ENCODE results near the gene METTL24.
"Not testable (repeated sequence)": the region's sequence is repeated elsewhere in the genome, so short reads cannot be mapped to it uniquely, and the experiment has no call there.

The METTL24 gene

DNA sequence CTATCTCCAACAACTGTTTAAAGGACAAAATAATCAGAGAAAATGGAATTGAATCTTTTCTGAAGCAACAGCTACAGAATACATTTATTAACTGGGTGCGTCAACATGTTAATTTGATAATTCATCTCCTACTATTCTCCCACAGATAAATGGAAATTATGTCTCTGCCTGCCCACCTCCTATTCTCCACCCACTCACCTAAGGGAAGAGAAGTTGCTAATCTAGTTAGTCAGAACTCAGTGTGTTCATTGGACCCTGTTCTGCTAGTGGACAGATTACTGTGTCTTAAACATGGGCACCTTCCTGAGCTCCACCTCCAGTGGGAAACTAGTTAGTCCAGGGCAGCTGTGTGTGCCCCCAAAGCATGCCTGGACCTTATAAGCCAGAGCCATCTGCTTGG is 41.0 kb downstream of the METTL24 start:
- DNase-seq (ENCODE audit: low read depth in 3 of 3, low spot score in 1 of 3) = no peak

DNA sequence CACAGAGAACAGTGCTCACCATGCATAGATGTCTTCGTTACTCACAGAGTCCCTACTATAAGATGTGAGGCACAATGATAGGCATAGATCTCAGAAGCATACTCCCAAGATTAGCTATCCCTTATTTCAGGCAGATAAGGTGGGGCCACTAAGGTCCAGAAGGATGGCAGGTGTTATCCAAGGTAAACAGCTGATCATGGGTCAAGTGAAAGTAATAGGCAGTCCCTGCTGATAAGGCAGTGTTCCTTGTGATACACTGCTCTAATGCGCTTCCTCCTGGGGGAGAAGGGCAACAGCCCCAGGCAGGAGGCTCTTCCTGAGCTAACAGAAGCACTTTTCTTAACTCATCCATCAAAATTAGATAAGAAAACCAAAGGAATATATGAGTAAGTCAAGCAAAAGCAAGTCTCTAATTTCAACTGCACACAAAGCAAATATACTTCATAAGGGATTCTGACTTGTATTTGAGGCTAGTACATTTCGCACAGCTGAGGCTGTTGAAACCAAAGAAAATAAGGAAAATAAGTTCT is 42.2 kb downstream of the METTL24 start:
- DNase-seq (ENCODE audit: low read depth in 3 of 3, low spot score in 1 of 3) = no peak

DNA sequence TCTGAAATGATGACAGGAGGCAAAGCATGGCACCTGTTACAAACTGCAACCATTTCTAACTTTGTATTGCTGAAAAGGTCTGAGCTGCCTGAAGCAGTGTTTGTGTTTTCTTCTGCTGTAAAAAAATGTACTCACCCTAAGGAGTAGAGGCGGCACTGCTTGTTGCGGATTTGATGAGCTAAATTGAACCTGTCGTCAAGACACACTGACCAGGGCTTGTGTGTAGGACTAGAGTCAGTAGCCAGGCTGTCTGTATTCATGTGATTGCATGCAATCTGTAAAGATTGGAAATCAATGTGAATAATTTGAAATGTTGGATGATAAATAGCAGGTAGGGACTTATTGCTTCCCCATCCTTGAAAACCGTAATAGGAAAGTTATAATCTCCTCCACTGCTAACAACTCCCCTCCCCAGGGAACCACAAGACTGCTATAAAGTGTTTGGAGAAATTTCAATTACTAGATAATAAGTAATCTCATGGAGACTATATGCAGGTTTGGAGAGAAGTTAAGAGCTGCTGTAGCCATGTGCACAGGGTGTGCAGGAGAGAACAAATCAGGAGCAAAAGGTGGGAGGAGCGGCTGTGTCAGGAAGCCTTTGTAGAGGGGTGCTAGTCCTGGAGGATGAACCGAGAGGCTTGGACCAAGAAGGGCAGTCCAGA is 42.8 kb downstream of the METTL24 start:
- no peak for DNase-seq (ENCODE audit: low read depth in 3 of 3, low spot score in 1 of 3)

DNA sequence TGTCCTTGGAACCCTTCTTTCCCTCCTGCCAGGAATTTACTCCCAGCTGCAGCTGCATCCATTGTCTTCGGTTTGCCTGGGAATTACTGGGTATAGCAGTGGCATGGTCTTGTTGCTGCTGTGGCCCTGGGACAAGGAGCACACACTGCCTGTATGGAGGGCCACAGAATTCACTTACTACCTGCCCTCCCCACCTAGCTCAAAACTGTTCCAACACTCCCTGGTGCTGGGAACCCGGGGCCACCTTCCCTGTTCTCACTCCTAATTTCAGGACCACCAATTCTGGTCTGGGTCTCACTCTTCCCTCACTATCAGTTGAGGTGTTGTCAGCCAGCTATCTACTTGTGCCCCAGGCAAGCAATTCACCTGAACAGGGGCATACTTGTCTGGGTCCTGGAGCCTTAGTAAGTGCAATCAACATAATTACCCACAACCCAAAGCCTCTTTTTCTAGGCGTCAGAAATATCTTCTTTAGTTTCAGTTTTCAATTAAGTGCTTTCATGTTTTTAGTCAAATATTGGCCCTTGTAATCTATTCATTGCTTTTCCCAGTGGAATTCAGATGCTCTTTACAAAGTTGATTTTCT is 47.2 kb downstream of the METTL24 start:
- DNase-seq (ENCODE audit: low read depth in 3 of 3, low spot score in 1 of 3) = no peak

DNA sequence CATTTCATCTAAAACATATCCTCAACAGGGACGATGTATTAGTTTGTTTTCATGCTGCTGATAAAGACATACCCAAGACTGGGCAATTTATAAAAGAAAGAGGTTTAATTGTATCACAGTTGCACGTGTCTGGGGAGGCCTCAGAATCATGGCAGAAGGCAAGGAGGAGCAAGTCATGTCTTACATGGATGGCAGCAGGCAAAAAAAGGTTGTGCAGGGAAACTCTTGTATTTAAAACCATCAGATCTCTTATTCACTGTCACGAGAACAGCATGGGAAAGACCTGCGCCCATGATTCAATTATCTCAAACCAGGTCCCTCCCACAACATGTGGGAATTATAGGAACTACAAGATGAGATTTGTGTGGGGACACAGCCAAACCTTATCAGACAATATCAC is 48.7 kb downstream of the METTL24 start:
- DNase-seq (ENCODE audit: low read depth in 3 of 3, low spot score in 1 of 3) = not testable (repeated sequence)

DNA sequence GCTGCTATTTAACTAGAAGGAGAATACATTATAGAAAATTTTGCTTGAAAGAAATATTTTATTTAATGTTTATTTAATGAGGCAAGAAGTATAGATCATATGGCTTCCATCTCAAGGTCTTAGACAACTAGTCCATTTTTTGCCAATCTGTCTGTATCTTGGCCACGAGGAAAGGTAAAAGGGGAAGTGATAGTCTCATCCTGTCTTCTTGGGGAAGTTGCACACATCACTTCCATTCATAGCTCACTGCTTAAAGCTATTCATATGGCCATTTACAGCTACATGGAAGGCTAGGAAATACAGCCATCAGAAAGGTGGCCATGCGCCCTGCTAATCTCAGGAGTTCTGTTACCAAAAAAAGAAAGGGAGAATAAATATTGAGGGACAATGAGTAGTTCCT is 50.8 kb downstream of the METTL24 start:
- DNase-seq (ENCODE audit: low read depth in 3 of 3, low spot score in 1 of 3) = no peak

DNA sequence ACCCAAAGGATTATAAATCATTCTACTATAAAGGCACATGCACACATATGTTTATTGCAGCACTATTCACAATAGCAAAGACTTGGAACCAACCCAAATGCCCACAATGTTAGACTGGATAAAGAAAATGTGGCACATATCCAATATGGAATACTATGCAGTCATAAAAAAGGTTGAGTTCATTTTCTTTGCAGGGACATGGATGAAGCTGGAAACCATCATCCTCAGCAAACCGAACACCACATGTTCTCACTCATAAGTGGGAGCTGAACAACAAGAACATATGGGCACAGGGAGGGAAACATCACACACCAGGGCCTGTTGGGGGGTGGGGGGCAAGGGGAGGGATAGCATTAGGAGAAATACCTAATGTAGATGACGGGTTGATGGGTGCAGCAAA is 52.3 kb downstream of the METTL24 start:
- DNase-seq (ENCODE audit: low read depth in 3 of 3, low spot score in 1 of 3) = not testable (repeated sequence)

DNA sequence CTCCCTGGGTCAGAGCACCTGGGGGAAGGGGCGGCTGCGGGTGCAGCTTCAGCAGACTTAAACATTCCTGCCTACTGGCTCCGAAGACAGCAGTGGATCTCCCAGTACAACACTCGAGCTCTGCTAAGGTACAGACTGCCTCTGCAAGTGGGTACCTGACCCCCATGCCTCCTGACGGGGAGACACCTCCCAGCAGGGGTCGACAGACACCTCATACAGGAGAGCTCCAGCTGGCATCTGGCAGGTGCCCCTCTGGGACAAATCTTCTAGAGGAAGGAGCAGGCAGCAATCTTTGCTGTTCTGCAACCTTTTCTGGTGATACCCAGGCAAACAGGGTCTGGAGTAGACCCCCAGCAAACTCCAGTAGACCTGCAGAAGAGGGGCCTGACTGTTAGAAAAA is 54.5 kb downstream of the METTL24 start:
- not testable (repeated sequence) for DNase-seq (ENCODE audit: low read depth in 3 of 3, low spot score in 1 of 3)

DNA sequence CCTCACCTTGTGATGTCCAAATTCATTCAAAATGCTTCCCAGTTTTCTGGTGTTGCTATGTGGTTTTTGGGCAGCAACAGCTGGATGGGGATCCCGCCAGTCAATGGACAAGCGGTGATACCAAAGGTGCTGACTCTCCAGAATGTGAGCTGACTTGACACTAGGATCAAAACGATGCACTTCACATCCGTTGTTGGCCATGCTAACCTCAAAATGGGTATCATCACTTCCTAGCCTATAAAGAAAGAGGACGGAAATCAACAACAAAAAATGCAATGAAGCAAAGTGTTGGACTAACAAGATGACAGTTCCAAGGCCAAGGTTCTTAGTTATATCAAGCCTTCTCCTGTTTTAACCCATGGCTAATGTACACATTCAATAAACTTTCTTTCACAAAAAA is 59.2 kb downstream of the METTL24 start:
- no peak for DNase-seq (ENCODE audit: low read depth in 3 of 3, low spot score in 1 of 3)

DNA sequence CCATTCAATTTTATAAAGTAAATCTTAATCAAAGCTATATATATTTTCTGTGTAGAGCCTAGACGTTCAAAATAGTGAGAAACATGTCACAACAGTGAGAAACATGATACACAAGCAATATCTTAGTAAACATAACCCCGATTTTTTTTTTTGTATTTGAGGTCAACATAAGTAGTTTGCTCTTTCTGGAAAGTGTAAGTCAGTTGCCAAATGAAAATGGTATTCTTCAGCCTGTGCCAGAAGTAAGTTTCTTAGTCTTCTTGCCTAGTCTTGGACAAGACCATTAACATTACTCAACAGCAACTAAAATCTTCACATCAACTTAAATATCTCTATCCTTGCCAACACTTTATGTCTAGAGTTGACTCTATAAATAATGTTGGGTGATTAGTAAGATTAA is 59.7 kb downstream of the METTL24 start:
- no peak for DNase-seq (ENCODE audit: low read depth in 3 of 3, low spot score in 1 of 3)

DNA sequence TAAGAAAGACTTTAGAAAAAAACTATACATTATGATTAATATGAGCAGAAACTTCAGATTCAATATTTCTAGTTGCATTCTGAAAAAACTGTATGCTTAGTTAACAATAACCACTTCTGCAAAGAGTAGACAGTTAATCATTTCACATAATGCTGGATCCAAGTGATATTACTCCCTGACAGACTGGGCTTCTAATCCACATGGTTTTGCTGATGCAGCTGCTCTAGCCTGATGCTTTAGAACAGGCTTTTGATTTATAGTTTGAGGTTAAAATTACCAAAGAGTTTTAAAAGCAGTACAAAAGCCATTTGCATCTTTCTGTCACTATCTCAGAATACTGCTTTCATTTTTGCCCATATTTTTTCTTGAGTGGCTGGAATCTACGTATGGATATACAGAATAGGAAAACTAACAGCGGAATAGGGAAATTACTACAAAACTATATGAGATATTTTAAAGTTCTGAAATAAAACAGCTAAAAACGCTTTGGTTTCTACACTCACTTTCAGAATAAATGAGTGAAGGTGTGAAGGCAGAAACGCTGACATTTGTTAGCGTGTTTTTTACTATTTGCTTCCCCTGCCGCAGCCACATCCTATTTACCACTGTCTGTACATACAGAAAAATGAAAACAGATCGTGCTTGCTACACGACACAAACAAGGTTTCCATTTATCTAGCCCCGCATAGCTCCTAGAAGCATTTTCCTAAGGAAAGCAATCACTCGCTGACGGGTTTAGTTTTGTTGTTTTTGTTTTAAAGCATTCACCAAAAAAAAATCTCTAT is 61.7 kb downstream of the METTL24 start:
- no peak for DNase-seq (ENCODE audit: low read depth in 3 of 3, low spot score in 1 of 3)

DNA sequence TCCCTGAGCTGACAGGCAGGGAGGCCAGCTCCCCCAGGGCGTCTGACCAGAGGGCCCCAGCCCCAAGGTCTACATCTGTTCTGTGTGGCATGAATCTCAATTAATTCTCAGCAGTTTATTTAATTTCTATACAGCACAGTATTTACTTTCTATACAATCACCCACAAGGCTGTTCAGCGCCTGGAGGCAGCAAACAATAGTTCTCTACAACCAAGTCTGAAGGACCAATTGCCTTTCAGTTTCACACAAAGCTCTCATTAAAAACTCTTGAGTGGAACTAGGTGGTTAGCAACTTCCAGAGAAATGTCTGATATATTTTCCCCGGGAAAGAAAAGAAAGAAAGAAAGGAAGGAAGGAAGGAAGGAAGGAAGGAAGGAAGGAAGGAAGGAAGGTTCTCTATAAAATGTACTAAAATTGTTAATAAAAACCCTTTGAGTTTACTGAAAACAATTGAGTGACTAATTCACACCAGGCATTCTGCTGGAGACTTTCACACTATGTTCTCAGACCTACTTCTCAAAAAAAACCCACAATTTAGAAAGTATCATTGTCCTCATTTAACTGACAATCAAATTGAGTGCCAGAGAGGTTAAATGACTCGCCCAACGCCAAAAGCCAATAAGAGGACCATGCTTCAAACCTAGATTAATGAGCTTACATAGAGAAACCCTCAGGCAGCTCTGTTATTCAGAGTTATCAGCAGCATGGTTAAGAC is 62.5 kb downstream of the METTL24 start:
- DNase-seq (ENCODE audit: low read depth in 3 of 3, low spot score in 1 of 3) = no peak

DNA sequence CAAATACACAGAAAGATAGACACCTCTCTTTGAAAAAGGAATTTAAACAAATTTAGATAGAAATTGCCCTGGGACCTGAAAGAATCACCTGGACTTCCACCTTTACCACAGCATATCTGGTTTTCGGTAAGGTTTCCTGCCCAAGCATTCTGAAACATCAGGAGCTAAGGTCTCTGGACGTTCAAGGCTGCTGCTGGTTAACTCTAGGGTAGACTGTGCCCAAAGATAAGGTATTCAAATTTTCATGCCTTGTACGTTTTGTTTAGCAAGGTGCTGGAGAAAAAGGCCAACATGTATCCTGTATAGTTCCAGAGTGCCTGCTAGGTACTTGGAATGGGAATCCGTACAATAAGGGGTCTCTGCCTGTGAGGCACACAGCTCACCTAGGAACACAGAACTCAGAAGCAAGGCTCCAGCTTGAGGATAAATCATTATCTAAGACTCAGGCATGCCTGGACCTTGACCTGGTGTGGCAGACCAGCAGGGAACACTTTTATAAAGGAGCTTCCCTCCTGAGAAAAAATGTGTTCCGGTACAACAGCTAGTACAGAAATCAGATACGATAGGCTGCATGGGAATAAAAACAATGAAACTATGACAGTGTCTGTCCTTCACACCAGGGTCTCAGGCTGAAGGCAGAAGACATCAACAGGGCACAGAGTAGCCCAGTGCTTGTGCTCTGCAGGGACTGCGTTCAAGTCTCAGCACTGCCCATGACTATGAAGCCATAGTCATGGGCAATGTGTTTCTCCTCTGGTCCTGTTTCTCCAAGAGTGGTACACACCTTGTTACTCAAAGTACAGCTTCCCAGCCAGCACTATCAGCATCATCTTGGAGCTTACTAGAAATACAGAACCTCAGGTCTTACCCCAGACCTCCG is 70.4 kb downstream of the METTL24 start:
- no peak for DNase-seq (ENCODE audit: low read depth in 3 of 3, low spot score in 1 of 3)

DNA sequence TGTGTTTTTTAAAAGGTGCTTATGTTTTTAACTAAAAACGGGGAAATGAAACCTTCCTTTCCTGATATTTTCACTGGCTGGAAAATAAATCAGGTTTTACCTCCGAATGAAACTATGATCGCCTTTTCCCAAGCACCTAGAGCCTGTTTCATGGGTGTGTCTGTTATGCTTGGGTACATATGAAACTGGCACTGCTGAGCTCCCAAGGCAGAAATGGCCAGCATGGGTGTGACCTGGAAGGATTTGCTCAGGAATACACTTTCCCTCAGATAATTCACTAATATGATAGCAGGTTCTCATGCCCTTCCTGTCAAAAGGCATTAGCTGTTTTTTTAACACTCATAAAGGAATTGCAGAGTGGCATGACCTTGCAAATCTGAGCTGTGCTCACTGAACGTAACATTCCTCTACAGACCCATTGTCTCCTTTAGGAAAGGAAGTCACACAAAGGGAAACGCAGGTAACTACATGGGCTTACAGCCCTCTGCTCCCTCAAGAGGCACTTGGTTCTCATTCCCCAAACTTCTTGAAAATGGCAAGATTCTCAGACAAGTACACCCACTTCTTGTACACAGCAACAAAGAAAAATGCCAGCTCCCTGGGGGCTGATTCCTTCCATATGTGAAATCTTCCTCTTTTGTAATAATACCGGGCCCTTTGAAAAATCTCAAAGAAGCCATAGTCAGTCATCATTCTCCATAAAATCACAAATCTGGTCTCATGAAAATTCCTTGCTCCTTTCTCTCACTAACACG is 72.7 kb downstream of the METTL24 start:
- DNase-seq (ENCODE audit: low read depth in 3 of 3, low spot score in 1 of 3) = no peak

DNA sequence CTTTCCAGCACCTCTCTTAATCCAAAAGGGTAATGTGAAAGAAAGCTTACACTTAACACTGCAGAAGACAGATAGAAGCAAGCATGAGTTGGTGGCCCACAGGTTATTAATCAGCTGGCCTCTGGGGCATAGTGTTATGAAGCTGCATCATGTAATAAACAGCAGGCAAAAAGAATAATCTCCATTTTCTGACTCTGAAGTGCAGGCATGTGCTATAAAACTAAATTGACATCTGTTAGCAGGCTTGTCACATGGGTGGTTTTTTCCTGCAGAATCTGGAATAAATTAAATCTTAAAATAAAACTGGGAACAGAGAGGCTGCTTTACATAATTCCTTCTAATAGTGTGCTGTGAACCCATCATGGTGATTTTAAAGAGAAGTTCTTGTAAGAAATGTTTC is 73.3 kb downstream of the METTL24 start:
- DNase-seq (ENCODE audit: low read depth in 3 of 3, low spot score in 1 of 3) = no peak

DNA sequence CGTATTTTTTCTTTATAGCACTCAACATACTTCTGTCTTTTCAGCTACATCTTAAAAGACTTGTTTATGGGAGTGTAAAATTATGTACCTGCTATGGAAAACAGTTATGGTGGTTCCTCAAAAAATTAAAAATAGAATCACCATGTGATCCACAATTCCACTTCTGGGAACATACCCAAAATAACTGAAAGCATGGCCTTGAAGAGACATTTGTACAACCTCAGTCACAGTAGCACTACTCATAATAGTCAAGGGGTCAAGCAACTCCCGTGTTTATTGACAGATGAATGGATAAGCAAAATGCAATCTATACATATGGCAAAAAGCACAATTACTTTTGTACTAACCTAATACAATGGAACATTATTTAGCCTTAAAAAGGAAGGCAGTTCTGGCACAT is 74.5 kb downstream of the METTL24 start:
- no peak for DNase-seq (ENCODE audit: low read depth in 3 of 3, low spot score in 1 of 3)

DNA sequence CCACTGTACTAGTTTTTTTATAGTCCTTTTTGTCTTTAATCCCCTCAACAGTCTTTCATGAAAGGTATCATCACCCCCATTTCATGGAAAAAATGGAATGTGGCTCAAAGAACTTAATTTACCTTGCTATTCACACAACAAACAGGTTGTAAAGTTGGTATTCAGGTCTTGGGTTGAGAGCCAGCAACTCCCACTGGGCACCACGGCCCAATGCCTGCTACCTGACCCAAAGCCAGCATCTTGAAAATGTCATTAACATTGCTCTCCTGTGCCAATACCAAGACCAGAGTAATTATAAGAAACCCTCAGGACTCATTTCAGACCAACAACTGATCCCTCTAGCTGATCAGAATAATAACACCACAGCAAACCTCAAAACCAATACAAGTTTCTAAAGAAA is 75.7 kb downstream of the METTL24 start:
- DNase-seq (ENCODE audit: low read depth in 3 of 3, low spot score in 1 of 3) = no peak

DNA sequence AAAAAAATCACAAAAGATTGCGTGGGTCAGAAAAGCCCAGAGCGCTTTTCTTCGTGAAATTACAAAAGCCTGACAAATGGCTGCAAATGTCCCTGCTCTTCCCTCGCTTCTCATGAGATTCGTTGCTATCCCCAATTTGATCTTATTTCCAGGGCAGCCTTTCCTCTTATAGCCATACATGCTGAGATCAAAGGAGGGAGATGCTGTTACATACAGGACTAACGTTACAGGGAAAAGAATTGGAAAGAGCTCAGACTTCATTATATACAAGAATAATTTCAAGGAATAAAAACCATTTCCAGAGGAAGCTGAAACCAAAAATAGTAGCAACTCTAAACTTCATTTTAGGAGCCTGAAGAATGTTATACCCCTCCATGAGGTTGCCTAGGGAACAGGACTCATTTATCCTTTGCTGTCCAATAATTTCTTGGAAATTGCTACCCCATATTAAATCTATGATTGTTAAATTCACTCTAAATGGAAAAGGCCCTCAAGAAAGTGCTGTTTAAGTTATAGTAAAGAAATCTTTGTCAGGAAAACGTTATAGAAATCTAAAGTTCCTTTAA is 81.0 kb downstream of the METTL24 start:
- DNase-seq (ENCODE audit: low read depth in 3 of 3, low spot score in 1 of 3) = no peak

DNA sequence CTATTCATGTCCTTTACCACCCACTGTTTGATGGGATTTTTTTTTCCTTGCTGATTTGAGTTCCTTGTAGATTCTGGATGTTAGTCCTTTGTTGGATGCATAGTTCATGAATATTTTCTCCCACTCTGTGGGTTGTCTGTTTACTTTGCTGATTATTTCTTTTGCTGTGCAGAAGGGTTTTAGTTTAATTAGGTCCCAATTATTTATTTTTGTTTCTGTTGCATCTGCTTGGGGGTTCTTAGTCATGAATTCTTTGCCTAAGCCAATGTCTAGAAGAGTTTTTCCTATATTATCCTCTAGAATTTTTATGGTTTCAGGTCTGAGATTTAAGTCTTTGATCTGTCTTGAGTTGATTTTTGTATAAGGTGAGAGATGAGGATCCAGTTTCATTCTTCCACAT is 85.4 kb downstream of the METTL24 start:
- DNase-seq (ENCODE audit: low read depth in 3 of 3, low spot score in 1 of 3) = not testable (repeated sequence)

DNA sequence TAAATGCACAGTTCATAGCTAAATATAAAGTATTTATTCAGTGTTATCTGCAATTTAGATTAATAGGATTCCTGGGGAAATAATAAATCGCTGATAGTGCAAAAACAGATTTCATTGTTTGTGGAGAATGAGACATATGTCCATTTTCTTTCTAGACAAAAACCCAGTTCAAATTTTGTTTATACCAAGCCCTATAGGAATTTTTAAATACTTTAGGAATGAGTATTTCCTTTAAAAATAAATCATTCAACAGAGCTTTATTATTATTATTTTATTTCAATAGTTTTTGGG is 86.5 kb downstream of the METTL24 start:
- DNase-seq (ENCODE audit: low read depth in 3 of 3, low spot score in 1 of 3) = no peak

All from stimulated activated CD4-positive, alpha-beta T cell treated with anti-CD3 and anti-CD28 coated beads, TNF-alpha, amount 100 ng/mL, for 1 hour (primary cell).